DND-41 (cell line): Measurements from ENCODE around the gene SRL.

Experiments used
- ATAC-seq: fragments of 200-7000 bp; cut with Tn5 transposase; 3 replicates; pipeline ENCODE4 v1.9.1; 2021; ENCODE audit warnings: low read depth; ENCODE audit not compliant: insufficient read depth
- DNase-seq: peaks from one replicate; pipeline ENCODE4 v3.0.0-alpha.2; 2020
- H2AFZ ChIP-seq: 2 replicates; pipeline ENCODE4 v1.6.0; 2012; ENCODE audit warnings: low read depth, low read length
- H3K27ac ChIP-seq: 2 replicates; pipeline ENCODE4 v1.5.1; 2012; ENCODE audit warnings: low read length, inconsistent platforms
- H3K27me3 ChIP-seq: fragments of 200-600 bp; sonication (generic); 2 replicates; pipeline ENCODE4 v1.6.0; 2012; ENCODE audit warnings: low read length, mild to moderate bottlenecking, inconsistent platforms; ENCODE audit not compliant: insufficient read depth, poor library complexity
- H3K36me3 ChIP-seq: 2 replicates; pipeline ENCODE4 v1.5.1; 2012; ENCODE audit warnings: low read length, inconsistent platforms; ENCODE audit not compliant: insufficient read depth
- H3K4me1 ChIP-seq: 2 replicates; pipeline ENCODE4 v1.5.1; 2012; ENCODE audit warnings: mild to moderate bottlenecking, low read length; ENCODE audit not compliant: insufficient read depth
- H3K4me2 ChIP-seq: 2 replicates; pipeline ENCODE4 v1.6.0; 2012; ENCODE audit warnings: mild to moderate bottlenecking, moderate library complexity, low read length, inconsistent platforms; ENCODE audit not compliant: insufficient read depth
- H3K4me3 ChIP-seq, 2 experiments: fragments of 200-600 bp in 1 of 2; shearing (Covaris generic) in 1 of 2; 2 replicates each; pipeline ENCODE4 v1.5.1; 2012 to 2016; ENCODE audit warnings: inconsistent platforms in 2 of 2, low read length in 2 of 2, mild to moderate bottlenecking in 2 of 2, low read depth in 1 of 2, moderate library complexity in 1 of 2
- H3K79me2 ChIP-seq: 2 replicates; pipeline ENCODE4 v1.6.0; 2012; ENCODE audit warnings: low read length, inconsistent platforms; ENCODE audit not compliant: insufficient read depth
- H3K9ac ChIP-seq: 2 replicates; pipeline ENCODE4 v1.6.0; 2012; ENCODE audit warnings: low read depth, mild to moderate bottlenecking, inconsistent platforms, low read length, moderate library complexity
- H3K9me3 ChIP-seq: 2 replicates; pipeline ENCODE4 v1.5.1; 2012; ENCODE audit warnings: low read length, moderate library complexity, mild to moderate bottlenecking, inconsistent platforms; ENCODE audit not compliant: insufficient read depth, severe bottlenecking
- H4K20me1 ChIP-seq: 2 replicates; pipeline ENCODE4 v1.6.0; 2012; ENCODE audit warnings: low read length; ENCODE audit not compliant: insufficient read depth
- EZH2 ChIP-seq: IDR thresholded peaks from 3 replicates; pipeline ENCODE4 v1.6.1; 2012; ENCODE audit warnings: borderline replicate concordance, low read depth, mild to moderate bottlenecking, moderate library complexity, low read length, inconsistent platforms; ENCODE audit not compliant: severe bottlenecking
- TF ChIP-seq, protein P1 (sequence below): IDR thresholded peaks from 2 replicates; pipeline ENCODE4 v1.5.1; 2012; ENCODE audit warnings: borderline replicate concordance, low read length, moderate library complexity, mild to moderate bottlenecking; ENCODE audit not compliant: poor library complexity, severe bottlenecking; ENCODE audit errors: extremely low read depth

Gene SRL

DNA sequence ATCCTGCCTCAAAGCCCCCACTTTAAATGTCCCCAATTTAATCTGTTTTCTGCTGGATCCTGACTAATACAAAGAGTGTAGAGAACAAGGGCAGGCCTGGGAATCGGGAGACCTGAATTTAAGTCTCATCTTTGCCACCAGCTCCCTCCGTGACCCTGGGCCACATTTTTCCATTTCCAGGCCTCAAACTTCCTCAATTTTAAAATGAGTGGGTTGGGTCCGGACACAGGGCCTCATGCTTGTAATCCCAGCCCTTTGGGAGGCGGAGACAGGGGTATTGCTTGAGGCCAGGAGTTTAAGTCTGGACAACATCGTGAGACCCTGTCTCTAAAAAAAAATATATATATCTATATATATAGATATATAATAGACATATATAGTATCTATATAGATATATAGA is 61.4 kb downstream of the SRL start:
- no peak overlapping the region for H3K4me2 ChIP-seq
- H3K36me3 ChIP-seq: no peaks in the 10 kb centered on the region
- H3K27me3 ChIP-seq: peaks cover 5% of the 10 kb centered on the region
- TF ChIP-seq EZH2: no peak
- TF ChIP-seq, protein P1, sequence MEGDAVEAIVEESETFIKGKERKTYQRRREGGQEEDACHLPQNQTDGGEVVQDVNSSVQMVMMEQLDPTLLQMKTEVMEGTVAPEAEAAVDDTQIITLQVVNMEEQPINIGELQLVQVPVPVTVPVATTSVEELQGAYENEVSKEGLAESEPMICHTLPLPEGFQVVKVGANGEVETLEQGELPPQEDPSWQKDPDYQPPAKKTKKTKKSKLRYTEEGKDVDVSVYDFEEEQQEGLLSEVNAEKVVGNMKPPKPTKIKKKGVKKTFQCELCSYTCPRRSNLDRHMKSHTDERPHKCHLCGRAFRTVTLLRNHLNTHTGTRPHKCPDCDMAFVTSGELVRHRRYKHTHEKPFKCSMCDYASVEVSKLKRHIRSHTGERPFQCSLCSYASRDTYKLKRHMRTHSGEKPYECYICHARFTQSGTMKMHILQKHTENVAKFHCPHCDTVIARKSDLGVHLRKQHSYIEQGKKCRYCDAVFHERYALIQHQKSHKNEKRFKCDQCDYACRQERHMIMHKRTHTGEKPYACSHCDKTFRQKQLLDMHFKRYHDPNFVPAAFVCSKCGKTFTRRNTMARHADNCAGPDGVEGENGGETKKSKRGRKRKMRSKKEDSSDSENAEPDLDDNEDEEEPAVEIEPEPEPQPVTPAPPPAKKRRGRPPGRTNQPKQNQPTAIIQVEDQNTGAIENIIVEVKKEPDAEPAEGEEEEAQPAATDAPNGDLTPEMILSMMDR: no peak
- DNase-seq (no peak), ATAC-seq (no peak)
- H3K9ac ChIP-seq: no peak overlapping the region
- no peaks in the 10 kb centered on the region for H3K9me3 ChIP-seq
- H3K27ac ChIP-seq: no peak overlapping the region
- no peak overlapping the region for H2AFZ ChIP-seq
- H4K20me1 ChIP-seq: no peaks in the 10 kb centered on the region; the same call in 1 of the 2 replicates
- no peaks in the 10 kb centered on the region for H3K79me2 ChIP-seq
- no peak overlapping the region for H3K4me3 ChIP-seq
- H3K4me1 ChIP-seq: no peaks in the 10 kb centered on the region

DNA sequence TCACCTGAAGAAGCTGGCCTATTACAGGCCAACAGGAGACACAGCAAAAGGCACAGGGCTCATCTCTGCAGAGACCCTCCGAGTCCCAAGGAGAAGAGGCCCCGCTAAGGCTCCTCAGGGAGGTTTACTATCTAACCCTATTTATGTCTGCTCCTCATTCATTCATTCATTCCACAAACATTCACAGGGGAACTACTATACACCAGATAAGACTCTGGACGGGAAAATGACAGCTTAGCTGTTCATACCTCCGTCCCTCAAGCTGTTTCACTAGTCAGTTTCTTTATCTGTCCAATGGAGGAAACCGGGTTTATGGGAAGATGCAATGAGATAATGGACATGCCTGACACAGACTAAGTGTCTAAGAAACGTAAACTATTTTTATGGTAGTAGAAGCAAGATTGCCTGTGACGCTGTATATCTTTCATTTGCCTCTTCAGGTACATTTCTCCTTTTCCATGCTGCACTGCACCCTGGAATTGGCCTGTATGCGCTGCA is 62.1 kb downstream of the SRL start:
- Histone ChIP-seq H3K9me3 (no peaks in the 10 kb centered on the region), H3K4me2 (no peak overlapping the region), H3K79me2 (no peaks in the 10 kb centered on the region), H3K4me1 (no peaks in the 10 kb centered on the region), H3K4me3 (no peak overlapping the region), H3K9ac (no peak overlapping the region), H2AFZ (no peak overlapping the region), H3K27ac (no peak overlapping the region), H3K27me3 (peaks cover 5% of the 10 kb centered on the region), H3K36me3 (no peaks in the 10 kb centered on the region), H4K20me1 (no peaks in the 10 kb centered on the region; the same call in 1 of the 2 replicates)
- TF ChIP-seq, protein P1: no peak
- TF ChIP-seq EZH2: no peak
- ATAC-seq: no peak
- no peak for DNase-seq

DNA sequence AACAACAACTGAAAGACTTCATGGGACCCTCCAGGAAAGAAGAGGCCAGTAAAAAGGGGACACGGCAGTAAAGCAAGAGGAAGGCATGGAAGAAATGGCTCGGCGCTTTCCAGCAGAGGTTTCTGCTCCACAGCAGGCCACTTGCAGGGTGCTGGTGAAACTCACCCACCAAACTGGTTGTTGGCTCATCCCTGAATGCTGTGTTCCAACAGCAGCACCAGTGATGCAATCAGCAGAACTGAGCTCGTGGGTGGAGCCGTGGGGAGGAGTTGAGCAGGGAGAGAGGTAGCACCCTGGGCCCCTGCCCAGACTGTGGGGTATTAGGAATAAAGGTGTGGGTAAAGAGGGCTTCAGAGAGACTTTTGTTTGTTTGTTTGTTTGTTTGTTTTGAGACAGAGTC is 62.9 kb downstream of the SRL start:
- no peaks in the 10 kb centered on the region for H3K4me1 ChIP-seq
- H3K79me2 ChIP-seq: no peaks in the 10 kb centered on the region
- H3K9me3 ChIP-seq: no peaks in the 10 kb centered on the region
- H3K4me3 ChIP-seq: no peak overlapping the region
- no peak for DNase-seq
- no peaks in the 10 kb centered on the region; the same call in 1 of the 2 replicates for H4K20me1 ChIP-seq
- H3K9ac ChIP-seq: no peak overlapping the region
- TF ChIP-seq, protein P1: no peak
- no peak for TF ChIP-seq EZH2
- no peak overlapping the region for H2AFZ ChIP-seq
- no peaks in the 10 kb centered on the region for H3K36me3 ChIP-seq
- peaks cover 5% of the 10 kb centered on the region for H3K27me3 ChIP-seq
- no peak overlapping the region for H3K27ac ChIP-seq
- H3K4me2 ChIP-seq: no peak overlapping the region
- ATAC-seq: no peak
